ENCODE data around the gene C1D. TPM values are rescaled to one million over a fixed set of nuclear protein-coding genes. Genes with fewer than 3 reads are reported as not detected.

The C1D gene
- total RNA-seq, 2 experiments from 2014 or later: 16.2 to 16.4 TPM

DNA sequence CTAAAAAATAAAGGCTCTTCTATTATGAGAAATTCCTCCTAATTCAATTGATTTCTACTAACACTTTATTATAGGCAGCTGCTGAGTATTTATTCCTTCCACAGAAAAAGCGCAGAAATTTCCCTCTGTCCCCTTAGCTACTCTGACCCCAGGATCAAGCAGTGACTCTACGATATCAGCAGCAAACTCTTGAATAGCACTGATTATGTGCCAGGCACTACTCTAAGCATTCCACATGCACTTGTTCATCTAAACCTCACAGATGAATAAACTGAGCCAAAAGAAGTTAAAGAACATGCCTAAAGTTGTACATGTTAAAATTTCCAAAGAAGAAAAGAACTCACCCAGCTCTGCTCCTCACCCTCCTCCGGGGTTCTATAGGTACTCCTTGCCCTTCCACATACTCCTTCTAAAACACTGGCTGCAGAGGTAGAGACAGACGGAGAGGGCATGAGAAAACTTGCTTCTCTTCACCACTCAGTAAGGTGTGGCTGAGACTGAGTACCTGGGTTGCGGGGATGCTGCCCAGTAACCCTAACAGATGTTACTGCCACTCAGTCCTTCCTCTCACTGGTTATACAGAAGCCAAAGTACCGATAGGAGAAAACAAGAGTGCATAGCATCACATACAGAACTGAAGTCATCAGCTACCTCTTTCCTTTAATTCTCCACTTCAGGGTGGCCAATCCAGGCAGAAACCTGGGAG, 9.9 kb downstream of the C1D start:
- Histone ChIP-seq H3K4me1 (ENCODE audit: insufficient read depth, low read length) (peaks cover 6% of the 10 kb centered on the region), H3K36me3 (ENCODE audit: insufficient read depth, low read length) (peaks cover 4% of the 10 kb centered on the region), H3K4me3 (ENCODE audit: low read length) (no peak overlapping the region), H3K27me3 (ENCODE audit: control insufficient read depth in 1 of 2, insufficient read depth in 2 of 2, low read length in 2 of 2) (no peaks in the 10 kb centered on the region), H3K27ac (ENCODE audit: low read depth in 1 of 2, low read length in 2 of 2) (no peak overlapping the region), H3K9me3 (ENCODE audit: control insufficient read depth in 1 of 2, insufficient read depth in 1 of 2, low read length in 2 of 2) (no peaks in the 10 kb centered on the region)
- TF ChIP-seq, protein P1, sequence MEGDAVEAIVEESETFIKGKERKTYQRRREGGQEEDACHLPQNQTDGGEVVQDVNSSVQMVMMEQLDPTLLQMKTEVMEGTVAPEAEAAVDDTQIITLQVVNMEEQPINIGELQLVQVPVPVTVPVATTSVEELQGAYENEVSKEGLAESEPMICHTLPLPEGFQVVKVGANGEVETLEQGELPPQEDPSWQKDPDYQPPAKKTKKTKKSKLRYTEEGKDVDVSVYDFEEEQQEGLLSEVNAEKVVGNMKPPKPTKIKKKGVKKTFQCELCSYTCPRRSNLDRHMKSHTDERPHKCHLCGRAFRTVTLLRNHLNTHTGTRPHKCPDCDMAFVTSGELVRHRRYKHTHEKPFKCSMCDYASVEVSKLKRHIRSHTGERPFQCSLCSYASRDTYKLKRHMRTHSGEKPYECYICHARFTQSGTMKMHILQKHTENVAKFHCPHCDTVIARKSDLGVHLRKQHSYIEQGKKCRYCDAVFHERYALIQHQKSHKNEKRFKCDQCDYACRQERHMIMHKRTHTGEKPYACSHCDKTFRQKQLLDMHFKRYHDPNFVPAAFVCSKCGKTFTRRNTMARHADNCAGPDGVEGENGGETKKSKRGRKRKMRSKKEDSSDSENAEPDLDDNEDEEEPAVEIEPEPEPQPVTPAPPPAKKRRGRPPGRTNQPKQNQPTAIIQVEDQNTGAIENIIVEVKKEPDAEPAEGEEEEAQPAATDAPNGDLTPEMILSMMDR (IDR thresholded peaks at IDR 0.05): no peak
- Mint-ChIP-seq H3K9me3 (no peaks in the 10 kb centered on the region), H3K4me3 (no peak overlapping the region), H3K4me1 (ENCODE audit: low read depth) (peaks cover 85% of the 10 kb centered on the region), H3K27me3 (no peaks in the 10 kb centered on the region), H3K36me3 (ENCODE audit: low read depth) (peaks cover 28% of the 10 kb centered on the region), H3K27ac (no peak overlapping the region)
- DNase-seq (no peak), ATAC-seq (ENCODE audit: poor library complexity) (no peak)
- POLR2A ChIA-PET: interaction anchor here (2.1 kb wide), 1 partner anchor 9 kb away, joined by 9 read pairs; the partner anchor contains the start of gene C1D
- CTCF ChIA-PET: interaction anchor here (1.6 kb wide), 1 partner anchor 21 kb away, joined by 3 read pairs; no protein-coding TSS in a partner anchor
- intact Hi-C loops (cut with DNase I, micrococcal nuclease): no loop called here

DNA sequence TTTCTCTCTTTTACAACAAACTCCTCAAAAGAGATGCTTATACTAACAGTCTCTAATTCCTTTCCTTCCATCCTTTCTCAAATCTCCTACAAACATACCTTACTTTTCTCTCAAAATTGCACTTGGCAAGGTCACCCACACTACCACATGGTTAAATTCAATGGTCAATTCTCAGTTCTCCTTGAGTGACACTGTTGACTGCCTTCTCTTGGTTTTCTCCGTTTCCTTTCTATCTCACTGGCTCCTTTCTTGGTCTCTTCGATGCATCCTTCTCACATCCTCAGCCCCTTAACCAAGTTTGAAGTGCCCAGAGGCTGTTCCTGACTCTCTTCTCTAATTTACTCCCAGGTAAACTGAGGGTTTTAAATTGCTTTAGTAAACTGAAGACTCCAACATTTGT, 12.5 kb downstream of the C1D start:
- POLR2A ChIA-PET: no interaction called here
- CTCF ChIA-PET: no interaction called here
- Histone ChIP-seq H3K9me3 (ENCODE audit: control insufficient read depth in 1 of 2, insufficient read depth in 1 of 2, low read length in 2 of 2) (no peaks in the 10 kb centered on the region), H3K27me3 (ENCODE audit: control insufficient read depth in 1 of 2, insufficient read depth in 2 of 2, low read length in 2 of 2) (no peaks in the 10 kb centered on the region), H3K27ac (ENCODE audit: low read depth in 1 of 2, low read length in 2 of 2) (no peak overlapping the region), H3K36me3 (ENCODE audit: insufficient read depth, low read length) (peaks cover 17% of the 10 kb centered on the region), H3K4me3 (ENCODE audit: low read length) (no peak overlapping the region), H3K4me1 (ENCODE audit: insufficient read depth, low read length) (peaks cover 6% of the 10 kb centered on the region)
- Mint-ChIP-seq H3K4me3 (no peak overlapping the region), H3K4me1 (ENCODE audit: low read depth) (peaks cover 64% of the 10 kb centered on the region), H3K36me3 (ENCODE audit: low read depth) (peaks cover 40% of the 10 kb centered on the region), H3K9me3 (no peaks in the 10 kb centered on the region), H3K27ac (peak overlapping the region; percentile 0), H3K27me3 (no peaks in the 10 kb centered on the region)
- intact Hi-C loops (cut with DNase I, micrococcal nuclease): no loop called here
- TF ChIP-seq, protein P1 (IDR thresholded peaks at IDR 0.05): no peak
- no peak for ATAC-seq (ENCODE audit: poor library complexity)
- DNase-seq: no peak

DNA sequence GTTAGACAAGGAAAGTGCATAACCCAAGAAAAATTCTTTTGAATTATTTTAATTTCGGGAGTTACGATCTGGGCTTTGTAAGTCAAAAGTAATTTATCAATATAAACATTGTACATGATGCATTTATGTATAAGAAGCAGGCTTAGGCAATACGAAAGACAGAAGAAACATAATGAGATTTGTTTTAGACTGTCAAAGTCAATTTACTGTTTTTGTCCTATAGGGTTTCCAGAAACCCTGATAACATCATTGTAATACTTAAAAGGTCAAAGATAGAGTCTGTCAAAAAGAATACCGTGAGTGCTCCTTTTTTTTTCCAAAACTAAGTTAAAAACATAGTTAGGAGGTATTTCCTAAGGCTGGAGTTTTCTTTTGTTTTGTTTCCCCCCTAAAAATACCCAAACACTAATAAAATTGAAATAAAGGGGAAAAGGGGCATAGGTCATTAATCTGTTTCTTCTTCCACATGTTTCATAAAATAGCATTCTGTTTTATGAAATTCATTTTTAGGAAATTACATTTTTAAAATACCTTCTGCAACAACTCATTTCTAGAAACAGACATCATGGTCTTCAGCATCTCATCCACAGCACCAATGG, 16.1 kb downstream of the C1D start:
- H3K27ac Mint-ChIP-seq: no peak overlapping the region
- TF ChIP-seq, protein P1 (IDR thresholded peaks at IDR 0.05): no peak
- Histone ChIP-seq H3K36me3 (ENCODE audit: insufficient read depth, low read length) (peaks cover 28% of the 10 kb centered on the region), H3K4me1 (ENCODE audit: insufficient read depth, low read length) (no peaks in the 10 kb centered on the region), H3K4me3 (ENCODE audit: low read length) (no peak overlapping the region), H3K9me3 (ENCODE audit: control insufficient read depth in 1 of 2, insufficient read depth in 1 of 2, low read length in 2 of 2) (no peaks in the 10 kb centered on the region), H3K27me3 (ENCODE audit: control insufficient read depth in 1 of 2, insufficient read depth in 2 of 2, low read length in 2 of 2) (no peaks in the 10 kb centered on the region), H3K27ac (ENCODE audit: low read depth in 1 of 2, low read length in 2 of 2) (no peak overlapping the region)
- no peaks in the 10 kb centered on the region for H3K9me3 Mint-ChIP-seq
- CTCF ChIA-PET: no interaction called here
- peaks cover 32% of the 10 kb centered on the region for H3K4me1 Mint-ChIP-seq (ENCODE audit: low read depth)
- DNase-seq (no peak), ATAC-seq (ENCODE audit: poor library complexity) (no peak)
- intact Hi-C loops (cut with DNase I, micrococcal nuclease): no loop called here
- H3K27me3 Mint-ChIP-seq: no peaks in the 10 kb centered on the region
- H3K4me3 Mint-ChIP-seq: no peak overlapping the region
- POLR2A ChIA-PET: no interaction called here
- H3K36me3 Mint-ChIP-seq (ENCODE audit: low read depth): peaks cover 51% of the 10 kb centered on the region

Measured in CD4-positive, alpha-beta T cell (primary cell).